Activated T-cell treated with anti-CD3 and anti-CD28 coated beads, Interleukin-2, amount 50 U/mL, for 24 hours (primary cell): ENCODE results near the gene TPSD1.
"Not testable (repeated sequence)": the region's sequence is repeated elsewhere in the genome, so short reads cannot be mapped to it uniquely, and the experiment has no call there.

Source experiments
- DNase-seq: peaks from one replicate; pipeline ENCODE4 v3.0.0-alpha.2; 2020
- H3K27ac Mint-ChIP-seq: 2 replicates; pipeline ENCODE4 v1.8.0; 2020; ENCODE audit warnings: mild to moderate bottlenecking, mixed read lengths
- H3K27me3 Mint-ChIP-seq: 2 replicates; pipeline ENCODE4 v1.8.0; 2020; ENCODE audit warnings: mixed read lengths
- H3K36me3 Mint-ChIP-seq: 2 replicates; pipeline ENCODE4 v1.8.0; 2020; ENCODE audit warnings: low read depth, mixed read lengths
- H3K4me1 Mint-ChIP-seq: 2 replicates; pipeline ENCODE4 v1.8.0; 2020; ENCODE audit warnings: low read depth, mixed read lengths
- H3K4me3 Mint-ChIP-seq: 2 replicates; pipeline ENCODE4 v1.8.0; 2020; ENCODE audit warnings: mild to moderate bottlenecking, moderate library complexity, mixed read lengths
- H3K9me3 Mint-ChIP-seq: 2 replicates; pipeline ENCODE4 v1.8.0; 2020; ENCODE audit warnings: mixed read lengths

The TPSD1 gene

DNA sequence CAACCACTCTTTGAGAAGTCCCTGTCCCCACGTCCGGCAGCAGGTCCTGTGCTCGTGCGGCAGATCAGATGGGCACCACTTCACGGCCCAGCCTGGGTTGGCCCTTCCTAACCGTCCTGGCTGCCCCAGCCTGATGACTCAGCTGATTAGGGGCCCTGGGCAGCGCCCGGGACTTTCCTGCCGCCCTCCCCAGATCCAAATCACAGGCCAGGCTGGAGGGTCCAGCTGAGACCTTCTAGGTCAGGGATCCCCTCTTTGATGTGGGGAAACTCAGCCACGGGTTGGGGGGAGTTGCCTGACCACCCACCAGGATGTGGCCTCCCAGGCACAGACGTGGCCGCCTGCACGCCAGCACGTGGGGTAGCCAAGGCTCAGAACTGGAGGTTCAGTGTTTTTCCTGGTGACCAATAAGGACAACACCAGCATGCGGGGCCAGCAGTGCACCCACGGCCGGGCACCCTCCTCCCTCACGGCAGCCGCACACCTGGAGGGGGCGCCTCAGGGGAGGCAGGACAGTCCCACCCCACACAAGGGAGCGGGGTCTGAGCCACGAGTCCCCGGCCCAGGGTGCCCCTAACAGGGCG, 30.0 kb upstream of the TPSD1 start:
- H3K27me3 Mint-ChIP-seq, H3K27ac Mint-ChIP-seq, H3K4me3 Mint-ChIP-seq, H3K9me3 Mint-ChIP-seq, DNase-seq, H3K4me1 Mint-ChIP-seq, H3K36me3 Mint-ChIP-seq: not testable (repeated sequence)

DNA sequence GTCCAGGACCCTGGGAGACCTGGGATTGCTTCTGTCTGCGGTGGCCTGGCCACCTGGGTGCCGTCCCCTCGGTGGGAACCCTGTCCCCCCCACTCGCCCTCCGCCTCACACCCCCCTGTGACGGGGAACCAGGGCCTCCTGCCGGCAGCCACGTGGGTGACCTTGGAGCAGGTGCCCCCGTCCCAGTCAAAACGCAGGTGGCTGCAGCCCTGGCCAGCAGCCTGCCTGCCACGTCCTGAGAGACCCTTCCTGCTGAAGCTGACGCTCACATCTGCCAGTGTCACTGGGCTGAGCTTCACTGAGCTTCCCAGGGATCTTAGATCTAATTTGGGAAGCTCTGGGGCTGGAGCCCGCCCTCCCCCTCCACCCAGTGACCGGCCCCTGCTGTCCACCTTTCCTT, 29.2 kb upstream of the TPSD1 start:
- DNase-seq, H3K27ac Mint-ChIP-seq, H3K4me3 Mint-ChIP-seq, H3K4me1 Mint-ChIP-seq, H3K9me3 Mint-ChIP-seq, H3K36me3 Mint-ChIP-seq, H3K27me3 Mint-ChIP-seq: not testable (repeated sequence)

DNA sequence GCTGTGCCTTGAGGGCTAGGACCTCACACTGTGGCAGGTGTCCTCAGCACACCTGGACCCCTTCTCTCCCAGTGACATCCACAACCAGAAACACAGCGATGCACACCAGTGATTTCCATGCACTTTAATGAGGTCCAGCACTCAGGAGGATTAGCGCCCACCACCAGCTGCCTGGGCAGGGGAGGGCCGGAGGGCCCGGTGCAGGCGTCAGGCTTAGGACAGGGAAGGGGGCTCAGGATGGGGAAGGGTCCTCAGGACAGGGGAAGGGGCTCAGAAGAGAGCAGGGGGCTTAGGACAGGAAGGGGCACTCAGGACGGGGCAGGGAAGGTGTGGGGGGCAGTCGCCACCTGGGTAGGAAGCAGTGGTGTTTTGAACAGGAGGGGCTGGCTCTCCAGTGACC, 27.6 kb upstream of the TPSD1 start:
- not testable (repeated sequence) for H3K9me3 Mint-ChIP-seq, H3K4me3 Mint-ChIP-seq, DNase-seq, H3K27me3 Mint-ChIP-seq, H3K4me1 Mint-ChIP-seq, H3K36me3 Mint-ChIP-seq, H3K27ac Mint-ChIP-seq

DNA sequence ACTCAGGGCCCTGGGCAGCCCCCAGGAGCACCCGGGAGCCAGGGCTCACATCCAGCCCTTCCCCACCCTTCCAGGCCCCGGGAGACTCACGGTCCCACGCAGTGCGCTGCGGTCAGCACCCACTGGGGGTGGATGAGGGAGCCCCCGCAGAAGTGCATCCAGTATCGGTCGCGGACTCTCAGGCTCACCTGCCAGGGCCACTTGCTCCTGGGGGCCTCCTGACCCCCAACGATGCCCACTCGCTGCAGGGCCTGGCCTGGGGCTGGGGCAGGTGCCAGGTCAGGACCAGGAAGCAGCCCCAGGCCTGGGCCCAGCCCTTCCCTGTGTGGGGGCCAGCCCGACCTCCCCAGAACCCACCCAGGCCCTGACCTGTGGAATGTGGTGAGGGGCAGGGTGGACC, 26.4 kb upstream of the TPSD1 start:
- DNase-seq, H3K4me3 Mint-ChIP-seq, H3K27ac Mint-ChIP-seq, H3K4me1 Mint-ChIP-seq, H3K27me3 Mint-ChIP-seq, H3K36me3 Mint-ChIP-seq, H3K9me3 Mint-ChIP-seq: not testable (repeated sequence)

DNA sequence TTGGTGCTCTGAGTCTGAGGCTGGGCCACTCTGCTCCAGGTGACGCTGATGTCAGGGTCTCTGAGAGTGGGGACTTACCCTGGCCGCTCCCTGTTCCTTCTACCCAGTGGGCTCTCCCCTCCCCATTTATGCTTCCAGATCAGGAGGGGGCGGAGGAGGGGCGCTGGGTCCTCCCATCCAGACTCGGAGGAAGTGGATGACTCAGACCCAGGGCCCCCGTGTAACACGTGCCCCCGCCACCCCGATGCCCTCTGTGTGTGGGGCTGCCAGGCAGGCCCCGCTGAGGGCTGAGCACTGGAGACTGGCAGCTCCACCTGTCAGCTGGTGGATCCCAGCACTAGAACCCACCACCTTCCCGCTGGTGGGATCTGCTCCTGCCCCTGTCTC, 25.8 kb upstream of the TPSD1 start, which contains the start of gene TPSB2:
TSS of gene TPSB2 (minus strand) at position 101 of the 387 bp plus-strand sequence. CDS start 233 bp downstream, outside the sequence.
- not testable (repeated sequence) for DNase-seq, H3K27ac Mint-ChIP-seq, H3K9me3 Mint-ChIP-seq, H3K4me1 Mint-ChIP-seq, H3K36me3 Mint-ChIP-seq, H3K27me3 Mint-ChIP-seq, H3K4me3 Mint-ChIP-seq

DNA sequence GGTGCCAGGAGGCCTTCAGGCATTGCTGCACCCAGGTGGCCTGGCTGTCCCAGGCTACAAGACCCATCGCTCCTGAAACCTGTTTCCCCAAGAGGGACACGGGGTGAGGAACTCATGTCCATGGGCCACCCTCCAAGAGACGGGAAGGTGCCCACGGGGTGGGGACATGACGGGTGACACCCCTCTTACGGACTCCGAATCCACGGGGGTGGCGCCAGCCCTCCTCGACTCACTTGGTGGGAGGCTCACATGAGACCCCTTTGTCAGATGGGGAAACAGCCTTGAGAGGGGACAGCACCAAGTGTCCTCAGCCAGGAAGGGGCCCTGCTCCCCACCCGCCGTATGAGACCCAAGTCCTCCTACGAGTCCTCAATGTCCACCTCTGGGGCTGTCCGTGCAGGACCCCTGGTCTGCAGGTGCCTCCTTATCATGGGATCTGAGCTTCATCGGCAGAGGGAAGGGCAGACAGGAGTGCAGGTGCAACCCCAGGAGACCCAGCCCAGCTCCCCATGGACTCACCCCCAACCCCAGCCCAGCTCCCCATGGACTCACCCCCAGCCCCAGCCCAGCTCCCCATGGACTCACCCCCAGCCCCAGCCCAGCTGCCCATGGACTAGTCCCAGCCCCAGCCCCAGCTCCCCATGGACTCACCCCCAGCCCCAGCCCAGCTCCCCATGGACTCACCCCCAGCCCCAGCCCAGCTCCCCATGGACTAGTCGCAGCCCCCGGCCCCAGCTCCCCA, 25.2 kb upstream of the TPSD1 start:
- H3K27ac Mint-ChIP-seq, H3K4me3 Mint-ChIP-seq, H3K4me1 Mint-ChIP-seq, H3K27me3 Mint-ChIP-seq, H3K36me3 Mint-ChIP-seq, H3K9me3 Mint-ChIP-seq, DNase-seq: not testable (repeated sequence)

DNA sequence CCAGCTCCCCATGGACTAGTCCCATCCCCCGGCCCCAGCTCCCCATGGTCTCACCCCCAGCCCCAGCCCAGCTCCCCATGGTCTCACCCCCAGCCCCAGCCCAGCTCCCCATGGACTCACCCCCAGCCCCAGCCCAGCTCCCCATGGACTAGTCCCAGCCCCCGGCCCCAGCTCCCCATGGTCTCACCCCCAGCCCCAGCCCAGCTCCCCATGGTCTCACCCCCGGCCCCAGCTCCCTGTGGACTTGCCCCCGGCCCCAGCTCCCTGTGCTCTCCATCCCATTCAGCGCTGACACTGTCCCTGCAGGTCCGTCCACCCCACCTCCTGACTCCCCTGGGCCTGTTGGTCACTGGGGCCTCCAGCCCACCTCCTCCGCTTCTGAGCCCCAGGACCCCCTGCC, 24.6 kb upstream of the TPSD1 start:
- DNase-seq, H3K4me3 Mint-ChIP-seq, H3K4me1 Mint-ChIP-seq, H3K27ac Mint-ChIP-seq, H3K27me3 Mint-ChIP-seq, H3K9me3 Mint-ChIP-seq, H3K36me3 Mint-ChIP-seq: not testable (repeated sequence)

DNA sequence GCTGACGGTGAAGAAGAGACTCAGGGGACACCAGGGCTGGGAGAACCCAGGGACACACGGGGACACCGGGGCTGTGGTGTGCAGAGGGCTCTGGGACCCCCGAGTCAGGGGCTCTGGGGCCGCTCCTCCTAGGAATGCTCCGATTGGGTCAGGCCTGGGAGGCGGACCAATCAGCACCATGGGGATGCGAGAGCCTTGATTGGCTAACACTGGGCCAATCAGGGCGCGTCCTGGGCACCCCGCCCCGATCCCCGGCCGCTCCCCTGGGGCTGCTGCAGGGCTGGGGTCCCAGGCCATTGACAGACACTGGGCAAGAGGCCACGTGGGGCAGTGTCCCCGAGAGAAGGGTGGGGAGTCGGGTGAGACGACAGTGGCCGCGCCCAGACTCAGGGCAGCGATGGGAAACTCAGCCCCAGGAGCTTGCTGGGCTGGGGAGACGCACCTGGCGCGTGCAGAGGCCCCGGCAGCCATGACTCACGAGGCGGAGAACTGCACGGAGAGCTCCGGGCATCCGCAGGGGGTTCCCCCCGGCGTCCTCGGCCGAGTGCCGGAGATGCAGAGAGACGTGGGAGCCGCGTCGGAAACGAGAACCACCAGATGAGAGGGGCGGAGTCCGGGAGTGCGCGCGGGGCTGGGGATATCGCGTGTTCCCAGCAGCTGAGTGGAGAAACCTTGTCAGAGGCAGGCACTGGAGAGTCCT, 23.7 kb upstream of the TPSD1 start:
- H3K4me1 Mint-ChIP-seq, H3K9me3 Mint-ChIP-seq, H3K4me3 Mint-ChIP-seq, H3K27ac Mint-ChIP-seq, H3K36me3 Mint-ChIP-seq, H3K27me3 Mint-ChIP-seq, DNase-seq: not testable (repeated sequence)

DNA sequence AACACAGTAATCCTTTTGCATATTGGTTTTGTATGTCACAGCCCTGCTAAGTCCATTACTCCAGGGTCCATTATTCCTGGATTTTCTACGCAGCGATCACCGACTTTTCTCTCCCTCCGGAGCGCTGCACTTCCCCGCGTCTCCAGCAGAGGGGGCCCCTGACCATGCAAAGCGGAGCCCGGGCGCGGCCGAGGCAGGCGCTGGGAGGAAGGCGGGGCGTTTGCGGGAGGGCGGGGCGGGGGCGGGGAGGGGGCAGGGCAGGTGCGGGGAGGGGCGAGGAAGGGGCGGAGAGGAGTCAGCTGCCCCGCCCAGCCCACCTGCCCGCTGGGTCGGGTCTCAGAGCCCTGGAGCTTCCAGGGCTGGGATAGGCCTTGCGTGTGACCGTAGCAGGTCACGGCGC, 19.2 kb upstream of the TPSD1 start:
- H3K4me3 Mint-ChIP-seq, H3K9me3 Mint-ChIP-seq, H3K27ac Mint-ChIP-seq, DNase-seq, H3K36me3 Mint-ChIP-seq, H3K4me1 Mint-ChIP-seq, H3K27me3 Mint-ChIP-seq: not testable (repeated sequence)

DNA sequence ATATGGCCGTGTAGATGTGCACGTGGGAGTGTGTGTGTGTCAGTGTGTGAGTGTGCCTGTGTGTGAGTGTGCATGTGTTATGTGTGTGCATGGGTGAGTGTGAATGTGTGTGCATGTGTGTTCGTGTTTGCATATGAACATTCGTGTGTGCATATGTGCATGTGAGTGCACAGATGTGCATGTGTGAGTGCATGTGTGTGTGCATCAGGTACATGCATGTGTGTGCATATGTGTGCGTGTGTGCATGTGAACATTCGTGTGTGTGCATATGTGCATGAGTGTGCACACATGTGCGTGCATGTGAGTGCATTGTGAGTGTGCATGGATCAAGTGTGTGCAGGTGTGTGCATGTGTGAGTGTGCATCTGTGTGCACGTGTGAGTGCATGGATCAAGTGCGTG, 17.9 kb upstream of the TPSD1 start:
- DNase-seq, result no peak
- Mint-ChIP-seq H3K27ac (no peak overlapping the region), H3K27me3 (peaks cover 5% of the 10 kb centered on the region), H3K9me3 (no peaks in the 10 kb centered on the region), H3K4me3 (no peak overlapping the region), H3K36me3 (no peaks in the 10 kb centered on the region), H3K4me1 (no peaks in the 10 kb centered on the region)

DNA sequence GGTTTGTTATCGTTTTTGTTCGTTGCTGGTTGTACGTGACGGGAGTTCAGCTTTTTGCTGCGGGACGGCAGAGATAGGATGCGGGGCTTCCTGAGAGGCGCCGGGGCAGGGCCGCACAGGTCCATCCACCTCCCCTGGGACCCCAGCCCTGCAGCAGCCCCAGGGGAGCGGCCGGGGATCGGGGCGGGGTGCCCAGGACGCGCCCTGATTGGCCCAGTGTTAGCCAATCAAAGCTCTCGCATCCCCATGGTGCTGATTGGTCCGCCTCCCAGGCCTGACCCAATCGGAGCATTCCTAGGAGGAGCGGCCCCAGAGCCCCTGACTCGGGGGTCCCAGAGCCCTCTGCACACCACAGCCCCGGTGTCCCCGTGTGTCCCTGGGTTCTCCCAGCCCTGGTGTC, 17.0 kb upstream of the TPSD1 start:
- H3K9me3 Mint-ChIP-seq, H3K4me1 Mint-ChIP-seq, H3K4me3 Mint-ChIP-seq, H3K36me3 Mint-ChIP-seq, H3K27ac Mint-ChIP-seq, H3K27me3 Mint-ChIP-seq: not testable (repeated sequence)
- peak; percentile 22 for DNase-seq

DNA sequence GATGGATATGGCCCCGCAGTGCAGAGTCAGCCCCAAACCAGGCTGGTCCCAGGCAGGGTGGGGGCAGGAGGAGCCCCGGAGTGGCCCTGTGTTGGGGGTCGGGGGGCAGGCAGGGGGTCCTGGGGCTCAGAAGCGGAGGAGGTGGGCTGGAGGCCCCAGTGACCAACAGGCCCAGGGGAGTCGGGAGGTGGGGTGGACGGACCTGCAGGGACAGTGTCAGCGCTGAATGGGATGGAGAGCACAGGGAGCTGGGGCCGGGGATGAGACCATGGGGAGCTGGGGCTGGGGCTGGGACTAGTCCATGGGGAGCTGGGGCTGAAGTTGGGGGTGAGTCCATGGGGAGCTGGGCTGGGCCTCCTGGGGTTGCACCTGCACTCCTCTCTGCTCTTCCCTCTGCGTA, 16.3 kb upstream of the TPSD1 start:
- not testable (repeated sequence) for H3K9me3 Mint-ChIP-seq, H3K4me1 Mint-ChIP-seq, H3K27ac Mint-ChIP-seq, H3K36me3 Mint-ChIP-seq, H3K4me3 Mint-ChIP-seq, H3K27me3 Mint-ChIP-seq
- peak; percentile 22 for DNase-seq

DNA sequence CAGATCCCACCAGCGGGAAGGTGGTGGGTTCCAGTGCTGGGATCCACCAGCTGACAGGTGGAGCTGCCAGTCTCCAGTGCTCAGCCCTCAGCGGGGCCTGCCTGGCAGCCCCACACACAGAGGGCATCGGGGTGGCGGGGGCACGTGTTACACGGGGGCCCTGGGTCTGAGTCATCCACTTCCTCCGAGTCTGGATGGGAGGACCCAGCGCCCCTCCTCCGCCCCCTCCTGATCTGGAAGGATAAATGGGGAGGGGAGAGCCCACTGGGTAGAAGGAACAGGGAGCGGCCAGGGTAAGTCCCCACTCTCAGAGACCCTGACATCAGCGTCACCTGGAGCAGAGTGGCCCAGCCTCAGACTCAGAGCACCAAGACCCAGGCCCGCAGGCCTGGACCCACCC, 15.4 kb upstream of the TPSD1 start, which contains the start of gene TPSAB1:
TSS of gene TPSAB1 (plus strand) at position 270 of the 400 bp plus-strand sequence. CDS start 234 bp downstream, outside the sequence.
- H3K4me3 Mint-ChIP-seq, H3K27me3 Mint-ChIP-seq, H3K9me3 Mint-ChIP-seq, H3K4me1 Mint-ChIP-seq, H3K36me3 Mint-ChIP-seq, H3K27ac Mint-ChIP-seq, DNase-seq: not testable (repeated sequence)

DNA sequence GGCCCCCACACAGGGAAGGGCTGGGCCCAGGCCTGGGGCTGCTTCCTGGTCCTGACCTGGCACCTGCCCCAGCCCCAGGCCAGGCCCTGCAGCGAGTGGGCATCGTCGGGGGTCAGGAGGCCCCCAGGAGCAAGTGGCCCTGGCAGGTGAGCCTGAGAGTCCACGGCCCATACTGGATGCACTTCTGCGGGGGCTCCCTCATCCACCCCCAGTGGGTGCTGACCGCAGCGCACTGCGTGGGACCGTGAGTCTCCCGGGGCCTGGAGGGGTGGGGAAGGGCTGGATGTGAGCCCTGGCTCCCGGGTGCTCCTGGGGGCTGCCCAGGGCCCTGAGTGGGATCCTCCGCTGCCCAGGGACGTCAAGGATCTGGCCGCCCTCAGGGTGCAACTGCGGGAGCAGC, 14.8 kb upstream of the TPSD1 start:
- not testable (repeated sequence) for H3K4me1 Mint-ChIP-seq, H3K4me3 Mint-ChIP-seq

DNA sequence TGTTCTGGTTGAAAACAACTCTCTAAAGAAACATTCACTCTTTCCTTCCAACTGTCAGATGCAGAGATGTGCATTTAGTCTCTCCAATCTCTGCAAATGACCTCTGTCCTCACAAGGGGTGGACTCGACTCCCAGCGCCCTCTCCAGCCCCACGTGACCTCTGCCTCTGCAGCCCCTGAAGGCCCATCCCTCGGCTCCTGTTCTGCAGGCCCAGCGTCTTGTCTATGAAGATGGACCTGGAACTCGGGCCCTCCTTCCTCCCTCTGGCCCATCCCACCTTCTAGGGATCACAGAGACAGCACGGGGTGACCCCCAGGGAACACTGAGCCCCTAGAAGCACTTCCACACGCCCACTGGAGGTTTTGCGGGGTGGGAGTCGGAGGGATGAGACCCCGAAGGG, 12.5 kb upstream of the TPSD1 start:
- H3K27me3 Mint-ChIP-seq, H3K27ac Mint-ChIP-seq, H3K36me3 Mint-ChIP-seq, H3K9me3 Mint-ChIP-seq, H3K4me1 Mint-ChIP-seq, H3K4me3 Mint-ChIP-seq: not testable (repeated sequence)
- DNase-seq, result peak; percentile 6

More for the DNA sequence above, 14.8 kb upstream of the TPSD1 start:
- not testable (repeated sequence) for H3K27me3 Mint-ChIP-seq, H3K9me3 Mint-ChIP-seq, DNase-seq, H3K36me3 Mint-ChIP-seq, H3K27ac Mint-ChIP-seq
